PC-3 (cell line): ENCODE data around the gene IRF9. TPM values are rescaled to one million over a fixed set of nuclear protein-coding genes. Genes with fewer than 3 reads are reported as not detected.

Experiments
- ATAC-seq: fragments of 200-7000 bp; cut with Tn5 transposase; 2 replicates; pipeline ENCODE4 v1.9.1; 2020; ENCODE audit warnings: mild to moderate bottlenecking, moderate library complexity
- BruUV-seq: library from RNA; stranded (reverse); fragments of 400-500 nt; replicated peaks from 2 replicates; lab custom pipeline; 2021; lab: Mats Ljungman, UMichigan
- CTCF ChIA-PET: fragments of 300-600 bp; sonication (Branson Sonifier 250); formaldehyde crosslinking; loops from one replicate; lab custom pipeline; 2022; ENCODE audit warnings: antibody characterized with exemption; lab: Charles Lee
- POLR2A ChIA-PET: fragments of 300-600 bp; sonication (Branson Sonifier 250); formaldehyde crosslinking; loops from one replicate; lab custom pipeline; 2022; ENCODE audit warnings: antibody characterized with exemption; ENCODE audit not compliant: unreplicated experiment; lab: Charles Lee
- DNase-seq: peaks from one replicate; pipeline ENCODE4 v3.0.0-alpha.2; 2015
- H2AFZ ChIP-seq: fragments of 300-600 bp; sonication (generic); 2 replicates; pipeline ENCODE4 v1.6.0; 2016; ENCODE audit warnings: antibody characterized with exemption, low read length
- H3F3A ChIP-seq: fragments of 300-600 bp; sonication (generic); one replicate; pipeline ENCODE4 v1.6.0; 2017; ENCODE audit warnings: antibody characterized with exemption, low read length, control low read depth, mild to moderate bottlenecking; ENCODE audit not compliant: unreplicated experiment
- H3K27ac ChIP-seq: fragments of 300-600 bp; sonication (generic); 2 replicates; pipeline ENCODE4 v1.5.1; 2016; ENCODE audit warnings: mild to moderate bottlenecking, low read length
- H3K27me3 ChIP-seq: fragments of 300-600 bp; sonication (generic); 2 replicates; pipeline ENCODE4 v1.6.1; 2016; ENCODE audit warnings: low read length, mixed read lengths
- H3K36me3 ChIP-seq: fragments of 300-600 bp; sonication (generic); 2 replicates; pipeline ENCODE4 v1.6.1; 2016; ENCODE audit warnings: low read depth, mixed run types, low read length, mixed read lengths
- H3K4me1 ChIP-seq: fragments of 300-600 bp; sonication (generic); 2 replicates; pipeline ENCODE4 v1.5.1; 2016; ENCODE audit warnings: low read length; ENCODE audit not compliant: insufficient read depth
- H3K4me2 ChIP-seq: fragments of 300-600 bp; sonication (generic); 2 replicates; pipeline ENCODE4 v1.6.0; 2016; ENCODE audit warnings: low read length
- H3K4me3 ChIP-seq: fragments of 300-600 bp; sonication (generic); 2 replicates; pipeline ENCODE4 v1.5.1; 2016; ENCODE audit warnings: mild to moderate bottlenecking, low read length, mixed read lengths
- H3K79me2 ChIP-seq: fragments of 300-600 bp; sonication (generic); 2 replicates; pipeline ENCODE4 v1.6.1; 2017; ENCODE audit warnings: low read length, mixed read lengths
- H3K9ac ChIP-seq: fragments of 300-600 bp; sonication (generic); 2 replicates; pipeline ENCODE4 v1.6.0; 2016; ENCODE audit warnings: mild to moderate bottlenecking, low read length
- H3K9me2 ChIP-seq: fragments of 300-600 bp; sonication (generic); replicated peaks from 2 replicates; pipeline ENCODE4 v1.6.1; 2016; ENCODE audit warnings: mixed run types, low read length, mixed read lengths
- H3K9me3 ChIP-seq: fragments of 300-600 bp; sonication (generic); 2 replicates; pipeline ENCODE4 v1.6.1; 2016; ENCODE audit warnings: low read length, mixed read lengths
- H4K20me1 ChIP-seq: fragments of 300-600 bp; sonication (generic); 2 replicates; pipeline ENCODE4 v1.6.1; 2016; ENCODE audit warnings: low read length, mixed read lengths
- EZH2 ChIP-seq: fragments of 300-600 bp; sonication (generic); IDR thresholded peaks from one replicate; pipeline ENCODE4 v1.6.1; 2017; ENCODE audit warnings: antibody characterized with exemption, mild to moderate bottlenecking, low read length; ENCODE audit not compliant: unreplicated experiment
- EZH2phosphoT487 ChIP-seq: fragments of 300-600 bp; sonication (generic); IDR thresholded peaks from 2 replicates; pipeline ENCODE4 v1.6.1; 2018; ENCODE audit warnings: mild to moderate bottlenecking, antibody characterized with exemption, low read length, borderline replicate concordance
- intact Hi-C: fragments of 100-400 bp; cut with micrococcal nuclease; formaldehyde crosslinking; loops from 2 replicates; pipeline ENCODE4 v1.9.0; 2023
- total RNA-seq: library from RNA; depleted of rRNA; stranded (reverse); fragments of >200 nt; gene quantifications from 2 replicates; pipeline ENCODE4 v1.2.3, GENCODE V29; 2014
- TF ChIP-seq, protein P1 (sequence below): fragments of 300-600 bp; sonication (generic); conservative IDR thresholded peaks from 2 replicates; pipeline ENCODE4 v1.5.1; 2017; ENCODE audit warnings: antibody characterized with exemption, low read depth, mild to moderate bottlenecking, low read length

Gene IRF9
- total RNA-seq, 1 experiment from 2014 or later, result 10.5 TPM

DNA sequence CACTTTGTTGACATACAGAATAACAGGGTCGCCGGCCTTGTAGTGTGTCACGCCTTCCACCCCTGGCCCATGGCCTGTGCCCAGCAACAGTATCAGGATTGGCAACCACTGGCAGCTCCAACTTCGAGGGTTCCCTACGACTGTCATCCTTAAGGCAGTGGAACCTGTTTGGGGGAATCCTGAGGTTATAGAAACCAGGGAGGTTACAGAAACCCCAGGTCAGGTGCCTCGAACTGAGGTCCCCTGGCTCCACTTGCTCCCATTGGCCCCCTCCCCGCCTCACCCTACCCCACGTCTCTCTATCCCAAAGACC is 33.8 kb downstream of the IRF9 start:
- Histone ChIP-seq H2AFZ (peak overlapping the region; percentile 99), H3F3A (no peaks in the 10 kb centered on the region), H3K27ac (peak overlapping the region; percentile 89), H3K79me2 (peaks cover 59% of the 10 kb centered on the region), H3K9me2 (no peaks in the 10 kb centered on the region), H3K4me1 (peaks cover 9% of the 10 kb centered on the region), H3K9ac (peak overlapping the region; percentile 99), H3K4me3 (peak overlapping the region; percentile 86), H3K4me2 (peak overlapping the region; percentile 97), H3K9me3 (no peaks in the 10 kb centered on the region), H4K20me1 (no peaks in the 10 kb centered on the region), H3K27me3 (no peaks in the 10 kb centered on the region), H3K36me3 (peaks cover 8% of the 10 kb centered on the region; the same call in 1 of the 2 replicates)
- DNase-seq, result no peak
- intact Hi-C loops, result loop anchor here (1.0 kb wide), 1 partner anchor 46 kb away; no protein-coding TSS in a partner anchor
- CTCF ChIA-PET, result no interaction called here
- no TSS peak for BruUV-seq
- POLR2A ChIA-PET, result no interaction called here
- ATAC-seq, result no peak
- TF ChIP-seq EZH2, result no peak
- no peak for TF ChIP-seq EZH2phosphoT487
- TF ChIP-seq, protein P1, sequence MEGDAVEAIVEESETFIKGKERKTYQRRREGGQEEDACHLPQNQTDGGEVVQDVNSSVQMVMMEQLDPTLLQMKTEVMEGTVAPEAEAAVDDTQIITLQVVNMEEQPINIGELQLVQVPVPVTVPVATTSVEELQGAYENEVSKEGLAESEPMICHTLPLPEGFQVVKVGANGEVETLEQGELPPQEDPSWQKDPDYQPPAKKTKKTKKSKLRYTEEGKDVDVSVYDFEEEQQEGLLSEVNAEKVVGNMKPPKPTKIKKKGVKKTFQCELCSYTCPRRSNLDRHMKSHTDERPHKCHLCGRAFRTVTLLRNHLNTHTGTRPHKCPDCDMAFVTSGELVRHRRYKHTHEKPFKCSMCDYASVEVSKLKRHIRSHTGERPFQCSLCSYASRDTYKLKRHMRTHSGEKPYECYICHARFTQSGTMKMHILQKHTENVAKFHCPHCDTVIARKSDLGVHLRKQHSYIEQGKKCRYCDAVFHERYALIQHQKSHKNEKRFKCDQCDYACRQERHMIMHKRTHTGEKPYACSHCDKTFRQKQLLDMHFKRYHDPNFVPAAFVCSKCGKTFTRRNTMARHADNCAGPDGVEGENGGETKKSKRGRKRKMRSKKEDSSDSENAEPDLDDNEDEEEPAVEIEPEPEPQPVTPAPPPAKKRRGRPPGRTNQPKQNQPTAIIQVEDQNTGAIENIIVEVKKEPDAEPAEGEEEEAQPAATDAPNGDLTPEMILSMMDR, result no peak

DNA sequence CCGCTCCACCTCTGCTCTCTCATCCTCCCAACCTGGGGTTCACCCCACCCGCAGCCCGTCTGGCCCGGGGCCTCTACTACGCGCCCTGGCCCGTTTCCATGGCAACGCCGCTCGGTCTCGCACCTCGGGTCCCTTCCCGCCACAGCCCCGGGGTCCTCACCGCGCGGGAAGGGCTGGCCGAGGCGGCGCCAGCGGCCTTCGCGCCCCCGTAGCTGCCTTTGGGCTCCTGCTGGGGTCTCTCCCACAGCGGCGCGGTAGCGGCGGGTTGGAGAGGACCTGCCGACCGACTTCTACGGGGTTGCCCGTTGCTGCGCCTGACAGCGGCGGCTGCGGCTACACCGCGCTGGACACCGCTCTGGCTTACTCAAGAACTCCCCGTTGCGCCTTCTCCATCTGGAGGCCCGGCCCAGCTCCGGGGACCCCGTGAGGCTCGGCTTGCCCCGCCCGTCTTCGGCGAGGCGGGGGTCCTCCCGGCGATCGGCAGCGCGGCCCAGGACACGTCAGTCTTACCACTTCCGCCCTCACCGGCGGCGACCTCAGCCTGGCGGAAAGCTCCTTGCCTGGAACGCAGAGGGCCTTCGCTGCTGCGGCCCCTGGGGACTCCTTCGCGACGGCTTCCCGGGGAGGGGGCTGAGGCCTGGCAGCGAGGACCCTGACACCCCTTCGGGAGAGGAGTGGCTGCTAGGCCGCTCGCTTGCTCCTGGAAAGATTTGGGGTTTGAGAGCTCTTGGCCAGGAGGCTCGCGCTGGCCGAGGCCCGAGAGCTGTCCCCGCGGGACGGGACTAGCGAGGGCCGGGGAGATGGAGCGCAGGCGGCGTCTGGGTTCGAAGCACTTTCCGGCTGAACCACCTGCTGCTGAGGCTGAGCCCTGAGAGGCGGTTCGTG is 34.4 kb downstream of the IRF9 start, which contains the start of gene TM9SF1:
Gene TM9SF1 (minus strand): TSS at position 256 of the 885 bp plus-strand sequence. CDS start 422 bp downstream, outside the sequence.
- H2AFZ ChIP-seq, result peak within 1 kb of the TSS; percentile 99
- no peaks in the 10 kb centered on the region for H3K9me2 ChIP-seq
- peaks cover 9% of the 10 kb centered on the region for H3K4me1 ChIP-seq
- intact Hi-C loops, result loop anchor here (1.0 to 2.0 kb wide), 2 partner anchors 17 to 46 kb away; partner anchors contain the start of gene CHMP4A
- no TSS peak for BruUV-seq
- H3K9ac ChIP-seq, result peak within 1 kb of the TSS; percentile 99
- H3K4me3 ChIP-seq, result peak within 1 kb of the TSS; percentile 86
- peak within 1 kb of the TSS; percentile 97 for H3K4me2 ChIP-seq
- H4K20me1 ChIP-seq, result no peaks in the 10 kb centered on the region
- no peak for TF ChIP-seq EZH2phosphoT487
- TF ChIP-seq EZH2, result no peak
- TF ChIP-seq, protein P1, result no peak
- H3K27ac ChIP-seq, result peak within 1 kb of the TSS; percentile 89
- H3K9me3 ChIP-seq, result no peaks in the 10 kb centered on the region
- no peaks in the 10 kb centered on the region for H3K27me3 ChIP-seq
- ATAC-seq (peak; percentile 94), DNase-seq (peak; percentile 78)
- H3K36me3 ChIP-seq, result peaks cover 8% of the 10 kb centered on the region; the same call in 1 of the 2 replicates
- peaks cover 59% of the 10 kb centered on the region for H3K79me2 ChIP-seq
- POLR2A ChIA-PET, result no interaction called here
- CTCF ChIA-PET, result interaction anchor here (0.8 kb wide), 1 partner anchor 34 kb away, joined by 3 read pairs; the partner anchor contains the start of gene IRF9
- no peaks in the 10 kb centered on the region for H3F3A ChIP-seq
